WTC11 (cell line): ENCODE data around the gene PAX8.
"Not testable (repeated sequence)": the region's sequence is repeated elsewhere in the genome, so short reads cannot be mapped to it uniquely, and the experiment has no call there.

ENCODE experiments used
- ATF1 ChIP-seq: sonication (generic); formaldehyde crosslinking; IDR thresholded peaks from 2 replicates; pipeline ENCODE4 v1.8.1; 2023; ENCODE audit warnings: mild to moderate bottlenecking, moderate library complexity, missing genetic modification reagents
- ZNF121 ChIP-seq: sonication (generic); formaldehyde crosslinking; IDR thresholded peaks from 2 replicates; pipeline ENCODE4 v1.8.0; 2023; ENCODE audit warnings: missing genetic modification reagents
- TF ChIP-seq, protein P1 (sequence below): fragments of 200-600 bp; IDR thresholded peaks from 2 replicates; pipeline ENCODE4 v1.8.0; 2022; ENCODE audit warnings: antibody characterized with exemption

DNA sequence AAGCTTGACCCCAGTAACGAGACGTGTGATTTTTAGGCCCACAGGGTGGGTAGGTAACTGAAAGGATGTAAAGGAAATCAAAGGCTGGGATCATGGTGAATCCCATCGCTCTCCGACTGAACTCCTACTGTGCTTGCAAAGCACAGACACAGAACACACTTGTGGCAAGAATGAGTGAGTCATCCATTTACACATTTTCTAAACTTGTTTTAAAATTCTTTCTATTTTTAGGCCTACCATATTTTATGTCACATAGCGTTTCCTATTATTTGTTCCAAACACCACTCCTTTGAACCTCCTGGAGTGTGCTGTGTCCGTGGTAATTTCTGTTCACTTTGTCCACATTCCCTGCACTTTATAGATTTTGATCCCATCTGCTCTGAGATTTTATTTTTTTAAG, 6.3 kb upstream of the PAX8 start:
- TF ChIP-seq, protein P1, sequence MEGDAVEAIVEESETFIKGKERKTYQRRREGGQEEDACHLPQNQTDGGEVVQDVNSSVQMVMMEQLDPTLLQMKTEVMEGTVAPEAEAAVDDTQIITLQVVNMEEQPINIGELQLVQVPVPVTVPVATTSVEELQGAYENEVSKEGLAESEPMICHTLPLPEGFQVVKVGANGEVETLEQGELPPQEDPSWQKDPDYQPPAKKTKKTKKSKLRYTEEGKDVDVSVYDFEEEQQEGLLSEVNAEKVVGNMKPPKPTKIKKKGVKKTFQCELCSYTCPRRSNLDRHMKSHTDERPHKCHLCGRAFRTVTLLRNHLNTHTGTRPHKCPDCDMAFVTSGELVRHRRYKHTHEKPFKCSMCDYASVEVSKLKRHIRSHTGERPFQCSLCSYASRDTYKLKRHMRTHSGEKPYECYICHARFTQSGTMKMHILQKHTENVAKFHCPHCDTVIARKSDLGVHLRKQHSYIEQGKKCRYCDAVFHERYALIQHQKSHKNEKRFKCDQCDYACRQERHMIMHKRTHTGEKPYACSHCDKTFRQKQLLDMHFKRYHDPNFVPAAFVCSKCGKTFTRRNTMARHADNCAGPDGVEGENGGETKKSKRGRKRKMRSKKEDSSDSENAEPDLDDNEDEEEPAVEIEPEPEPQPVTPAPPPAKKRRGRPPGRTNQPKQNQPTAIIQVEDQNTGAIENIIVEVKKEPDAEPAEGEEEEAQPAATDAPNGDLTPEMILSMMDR = not testable (repeated sequence)
- not testable (repeated sequence) for TF ChIP-seq ZNF121, ATF1 (CRISPR knock-in tag)
